K562 (cell line): ENCODE data around the gene RARRES2. TPM values are rescaled to one million over a fixed set of nuclear protein-coding genes. Genes with fewer than 3 reads are reported as not detected.

Experiments
- ATF2 ChIP-seq: sonication (generic); formaldehyde crosslinking; IDR thresholded peaks from 2 replicates; pipeline ENCODE4 v1.8.1; 2022; ENCODE audit warnings: missing genetic modification reagents
- BCL6 ChIP-seq: fragments of 250-450 bp; sonication (Bioruptor Pico); IDR thresholded peaks from 2 replicates; pipeline ENCODE4 v1.4.0; 2020
- BRF1 ChIP-seq: IDR thresholded peaks from 3 replicates; pipeline ENCODE4 v1.6.1; 2011; ENCODE audit warnings: borderline replicate concordance, mild to moderate bottlenecking; ENCODE audit not compliant: insufficient read length; ENCODE audit errors: extremely low read depth
- EGR1 ChIP-seq: fragments of 450-650 bp; conservative IDR thresholded peaks from 2 replicates; pipeline ENCODE4 v1.6.1; 2017; ENCODE audit warnings: mild to moderate bottlenecking
- FOXA1 ChIP-seq: fragments of 450-650 bp; IDR thresholded peaks from 2 replicates; pipeline ENCODE4 v1.6.1; 2016; ENCODE audit warnings: mild to moderate bottlenecking, borderline replicate concordance
- MED1 ChIP-seq: sonication (generic); formaldehyde crosslinking; IDR thresholded peaks from 2 replicates; pipeline ENCODE4 v1.8.1; 2023; ENCODE audit warnings: missing genetic modification reagents, borderline replicate concordance
- MEIS2 ChIP-seq: fragments of 450-650 bp; IDR thresholded peaks from 2 replicates; pipeline ENCODE4 v1.6.1; 2014; ENCODE audit warnings: mild to moderate bottlenecking; ENCODE audit not compliant: partially characterized antibody
- PTTG1 ChIP-seq: fragments of 450-650 bp; IDR thresholded peaks from 2 replicates; pipeline ENCODE4 v1.6.1; 2016; ENCODE audit warnings: low read depth, mild to moderate bottlenecking, missing genetic modification characterization, missing compliant biosample characterization
- SREBF2 ChIP-seq: sonication (generic); formaldehyde crosslinking; IDR thresholded peaks from 2 replicates; pipeline ENCODE4 v1.4.0; 2020; ENCODE audit warnings: mild to moderate bottlenecking, missing genetic modification reagents
- SRSF1 ChIP-seq: fragments of 200-400 bp; formaldehyde crosslinking; IDR thresholded peaks from 2 replicates; pipeline ENCODE4 v1.6.1; 2017; ENCODE audit warnings: mild to moderate bottlenecking, low read depth, low read length, moderate library complexity
- THRAP3 ChIP-seq: fragments of 450-650 bp; IDR thresholded peaks from 2 replicates; pipeline ENCODE4 v1.6.1; 2016; ENCODE audit warnings: mild to moderate bottlenecking, inconsistent platforms, borderline replicate concordance
- ZC3H8 ChIP-seq: fragments of 450-650 bp; IDR thresholded peaks from 2 replicates; pipeline ENCODE4 v1.6.1; 2017
- ZFX ChIP-seq: sonication (generic); formaldehyde crosslinking; IDR thresholded peaks from 2 replicates; pipeline ENCODE4 v1.8.0; 2022; ENCODE audit warnings: mild to moderate bottlenecking, missing genetic modification reagents, moderate library complexity
- ZNF184 ChIP-seq: sonication (generic); formaldehyde crosslinking; IDR thresholded peaks from 2 replicates; pipeline ENCODE4 v1.5.0; 2020; ENCODE audit warnings: missing genetic modification reagents
- ZNF444 ChIP-seq: fragments of 250-450 bp; sonication (Bioruptor Pico); IDR thresholded peaks from 2 replicates; pipeline ENCODE4 v1.4.0; 2020; ENCODE audit warnings: mild to moderate bottlenecking, moderate library complexity
- polyA plus RNA-seq, 8 experiments: library from polyadenylated mRNA; depleted of rRNA in 4 of 8; stranded (reverse) in 5 of 8; unstranded in 3 of 8; fragments of >200 nt; fragmentation: Nextera tagmentation in 2 of 8; fragmentation: Illumina TruSeq in 1 of 8; extraction: Ambion mirVana in 2 of 8; extraction: Trizol in 1 of 8; gene quantifications; 2 replicates each; pipeline versions ENCODE4 v1.2.1 to v1.2.3, GENCODE V29; 2011 to 2014; ENCODE audit warnings: inconsistent platforms in 1 of 8, missing spikeins in 1 of 8
- total RNA-seq, 7 experiments: library from RNA; depleted of rRNA in 6 of 7; stranded (reverse); fragments of >200 nt in 6 of 7; fragmentation: Illumina TruSeq in 2 of 7; extraction: Trizol in 2 of 7; gene quantifications; 2 replicates each; pipeline versions ENCODE4 v1.2.1 to v1.2.3, GENCODE V29; 2011 to 2021; ENCODE audit warnings: low replicate concordance in 1 of 7
- TF ChIP-seq, protein P1 (sequence below), 2 experiments: IDR thresholded peaks in 1 of 2; conservative IDR thresholded peaks in 1 of 2; 2 replicates each; pipeline ENCODE4 v1.6.1; 2016; ENCODE audit warnings: low read depth in 2 of 2, mild to moderate bottlenecking in 1 of 2, missing compliant biosample characterization in 1 of 2, missing genetic modification characterization in 1 of 2, moderate library complexity in 1 of 2
- TF ChIP-seq, protein P2 (sequence below): sonication (generic); formaldehyde crosslinking; IDR thresholded peaks from 2 replicates; pipeline ENCODE4 v1.8.1; 2023; ENCODE audit warnings: mild to moderate bottlenecking, missing genetic modification reagents
- TF ChIP-seq, protein P3 (sequence below): fragments of 450-650 bp; IDR thresholded peaks from 2 replicates; pipeline ENCODE4 v1.6.1; 2017; ENCODE audit warnings: antibody characterized with exemption

Gene RARRES2
- total and polyA plus RNA-seq, 9 of the 15 experiments (the other 6 are each of a cell fraction or from before 2014, with no cell fraction given) = 0.11 to 1.7 (median 0.23) TPM; not detected in 6

GRCh38 chr7:150379441-150380379, 38.3 kb upstream of the RARRES2 start (continued):
- TF ChIP-seq, protein P1, sequence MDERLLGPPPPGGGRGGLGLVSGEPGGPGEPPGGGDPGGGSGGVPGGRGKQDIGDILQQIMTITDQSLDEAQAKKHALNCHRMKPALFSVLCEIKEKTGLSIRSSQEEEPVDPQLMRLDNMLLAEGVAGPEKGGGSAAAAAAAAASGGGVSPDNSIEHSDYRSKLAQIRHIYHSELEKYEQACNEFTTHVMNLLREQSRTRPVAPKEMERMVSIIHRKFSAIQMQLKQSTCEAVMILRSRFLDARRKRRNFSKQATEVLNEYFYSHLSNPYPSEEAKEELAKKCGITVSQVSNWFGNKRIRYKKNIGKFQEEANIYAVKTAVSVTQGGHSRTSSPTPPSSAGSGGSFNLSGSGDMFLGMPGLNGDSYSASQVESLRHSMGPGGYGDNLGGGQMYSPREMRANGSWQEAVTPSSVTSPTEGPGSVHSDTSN (CRISPR knock-in tag; IDR thresholded peaks at IDR 0.05; ENCODE audit: low read depth) = no peak
- TF ChIP-seq, protein P1 (tag; conservative IDR thresholded peaks at IDR 0.05; ENCODE audit: low read depth) = no peak
- TF ChIP-seq ZNF444 (no peak), SRSF1 (no peak), SREBF2 (CRISPR knock-in tag) (0 out of 2 replicates have a peak, but pooled peaks have one; percentile 68), BCL6 (no peak), FOXA1 (no peak), MED1 (CRISPR knock-in tag) (no peak), ZC3H8 (no peak), THRAP3 (no peak), PTTG1 (tag) (no peak), EGR1 (no peak), BRF1 (no peak), ATF2 (CRISPR knock-in tag) (no peak), ZFX (CRISPR knock-in tag) (no peak), ZNF184 (CRISPR knock-in tag) (no peak), MEIS2 (no peak)
- TF ChIP-seq, protein P2, sequence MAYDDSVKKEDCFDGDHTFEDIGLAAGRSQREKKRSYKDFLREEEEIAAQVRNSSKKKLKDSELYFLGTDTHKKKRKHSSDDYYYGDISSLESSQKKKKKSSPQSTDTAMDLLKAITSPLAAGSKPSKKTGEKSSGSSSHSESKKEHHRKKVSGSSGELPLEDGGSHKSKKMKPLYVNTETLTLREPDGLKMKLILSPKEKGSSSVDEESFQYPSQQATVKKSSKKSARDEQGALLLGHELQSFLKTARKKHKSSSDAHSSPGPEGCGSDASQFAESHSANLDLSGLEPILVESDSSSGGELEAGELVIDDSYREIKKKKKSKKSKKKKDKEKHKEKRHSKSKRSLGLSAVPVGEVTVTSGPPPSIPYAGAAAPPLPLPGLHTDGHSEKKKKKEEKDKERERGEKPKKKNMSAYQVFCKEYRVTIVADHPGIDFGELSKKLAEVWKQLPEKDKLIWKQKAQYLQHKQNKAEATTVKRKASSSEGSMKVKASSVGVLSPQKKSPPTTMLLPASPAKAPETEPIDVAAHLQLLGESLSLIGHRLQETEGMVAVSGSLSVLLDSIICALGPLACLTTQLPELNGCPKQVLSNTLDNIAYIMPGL (CRISPR knock-in tag) = 0 out of 2 replicates have a peak, but pooled peaks have one; percentile 58
- TF ChIP-seq, protein P3, sequence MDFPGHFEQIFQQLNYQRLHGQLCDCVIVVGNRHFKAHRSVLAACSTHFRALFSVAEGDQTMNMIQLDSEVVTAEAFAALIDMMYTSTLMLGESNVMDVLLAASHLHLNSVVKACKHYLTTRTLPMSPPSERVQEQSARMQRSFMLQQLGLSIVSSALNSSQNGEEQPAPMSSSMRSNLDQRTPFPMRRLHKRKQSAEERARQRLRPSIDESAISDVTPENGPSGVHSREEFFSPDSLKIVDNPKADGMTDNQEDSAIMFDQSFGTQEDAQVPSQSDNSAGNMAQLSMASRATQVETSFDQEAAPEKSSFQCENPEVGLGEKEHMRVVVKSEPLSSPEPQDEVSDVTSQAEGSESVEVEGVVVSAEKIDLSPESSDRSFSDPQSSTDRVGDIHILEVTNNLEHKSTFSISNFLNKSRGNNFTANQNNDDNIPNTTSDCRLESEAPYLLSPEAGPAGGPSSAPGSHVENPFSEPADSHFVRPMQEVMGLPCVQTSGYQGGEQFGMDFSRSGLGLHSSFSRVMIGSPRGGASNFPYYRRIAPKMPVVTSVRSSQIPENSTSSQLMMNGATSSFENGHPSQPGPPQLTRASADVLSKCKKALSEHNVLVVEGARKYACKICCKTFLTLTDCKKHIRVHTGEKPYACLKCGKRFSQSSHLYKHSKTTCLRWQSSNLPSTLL = no peak
